ENCODE measurements around the gene LTBP2. TPM values are rescaled to one million over a fixed set of nuclear protein-coding genes. Genes with fewer than 3 reads are reported as not detected.

Gene LTBP2
- total and polyA plus RNA-seq, 5 donors from 2014 or later: 0.02 to 0.54 (median 0.17) TPM

GRCh38 chr14:74517731-74518130 lies 94.3 kb downstream of the LTBP2 start:
- H3K9me3 ChIP-seq (ENCODE audit: control insufficient read depth in 2 of 2, low read length in 2 of 2): no peaks in the 10 kb centered on the region
- H3K27me3 ChIP-seq (ENCODE audit: control insufficient read depth, insufficient read depth, low read length): peaks cover 4% of the 10 kb centered on the region
- H3K27me3 Mint-ChIP-seq: peaks cover 20% of the 10 kb centered on the region
- no peak for ATAC-seq (ENCODE audit: low read depth in 2 of 2)
- H3K4me1 ChIP-seq (ENCODE audit: control insufficient read depth, insufficient read depth, low read length, poor library complexity, severe bottlenecking): no peaks in the 10 kb centered on the region
- DNase-seq: no peak
- H3K9me3 Mint-ChIP-seq: peaks cover 0 to 2% (median 0%) of the 10 kb centered on the region in 7 donors
- no peak overlapping the region for H3K4me3 Mint-ChIP-seq
- H3K36me3 Mint-ChIP-seq: no peaks in the 10 kb centered on the region
- no peak overlapping the region for H3K27ac Mint-ChIP-seq
- H3K27ac ChIP-seq (ENCODE audit: insufficient read depth, low read length, poor library complexity, severe bottlenecking): no peak overlapping the region
- H3K36me3 ChIP-seq (ENCODE audit: control insufficient read depth, insufficient read depth, low read length): no peaks in the 10 kb centered on the region
- H3K4me3 ChIP-seq (ENCODE audit: low read depth, low read length): no peak overlapping the region
- peaks cover 0 to 10% (median 5%) of the 10 kb centered on the region in 4 donors for H3K4me1 Mint-ChIP-seq

GRCh38 chr14:74516451-74517160 lies 95.4 kb downstream of the LTBP2 start:
- Mint-ChIP-seq H3K4me1 (peaks cover 0 to 10% (median 5%) of the 10 kb centered on the region in 4 donors), H3K9me3 (peaks cover 0 to 2% (median 0%) of the 10 kb centered on the region in 7 donors), H3K27me3 (peaks cover 20% of the 10 kb centered on the region), H3K36me3 (no peaks in the 10 kb centered on the region), H3K27ac (no peak overlapping the region), H3K4me3 (no peak overlapping the region)
- Histone ChIP-seq H3K4me1 (ENCODE audit: control insufficient read depth, insufficient read depth, low read length, poor library complexity, severe bottlenecking) (no peaks in the 10 kb centered on the region), H3K36me3 (ENCODE audit: control insufficient read depth, insufficient read depth, low read length) (no peaks in the 10 kb centered on the region), H3K27me3 (ENCODE audit: control insufficient read depth, insufficient read depth, low read length) (peaks cover 4% of the 10 kb centered on the region), H3K4me3 (ENCODE audit: low read depth, low read length) (no peak overlapping the region), H3K9me3 (ENCODE audit: control insufficient read depth in 2 of 2, low read length in 2 of 2) (no peaks in the 10 kb centered on the region), H3K27ac (ENCODE audit: insufficient read depth, low read length, poor library complexity, severe bottlenecking) (no peak overlapping the region)
- no peak for ATAC-seq (ENCODE audit: low read depth in 2 of 2)
- DNase-seq: no peak

GRCh38 chr14:74515891-74516412 lies 96.1 kb downstream of the LTBP2 start:
- Histone ChIP-seq H3K27me3 (ENCODE audit: control insufficient read depth, insufficient read depth, low read length) (peaks cover 4% of the 10 kb centered on the region), H3K4me1 (ENCODE audit: control insufficient read depth, insufficient read depth, low read length, poor library complexity, severe bottlenecking) (no peaks in the 10 kb centered on the region), H3K4me3 (ENCODE audit: low read depth, low read length) (no peak overlapping the region), H3K36me3 (ENCODE audit: control insufficient read depth, insufficient read depth, low read length) (no peaks in the 10 kb centered on the region), H3K27ac (ENCODE audit: insufficient read depth, low read length, poor library complexity, severe bottlenecking) (no peak overlapping the region), H3K9me3 (ENCODE audit: control insufficient read depth in 2 of 2, low read length in 2 of 2) (no peaks in the 10 kb centered on the region)
- Mint-ChIP-seq H3K4me3 (no peak overlapping the region), H3K27me3 (peaks cover 20% of the 10 kb centered on the region), H3K4me1 (peaks cover 0 to 10% (median 5%) of the 10 kb centered on the region in 4 donors), H3K9me3 (peaks cover 0 to 2% (median 0%) of the 10 kb centered on the region in 7 donors), H3K36me3 (no peaks in the 10 kb centered on the region), H3K27ac (no peak overlapping the region)
- ATAC-seq (ENCODE audit: low read depth in 2 of 2): no peak
- DNase-seq: no peak

- Histone ChIP-seq H3K9me3 (ENCODE audit: control insufficient read depth in 2 of 2, low read length in 2 of 2) (no peaks in the 10 kb centered on the region), H3K4me1 (ENCODE audit: control insufficient read depth, insufficient read depth, low read length, poor library complexity, severe bottlenecking) (no peaks in the 10 kb centered on the region), H3K27ac (ENCODE audit: insufficient read depth, low read length, poor library complexity, severe bottlenecking) (no peak overlapping the region), H3K36me3 (ENCODE audit: control insufficient read depth, insufficient read depth, low read length) (no peaks in the 10 kb centered on the region), H3K4me3 (ENCODE audit: low read depth, low read length) (no peak overlapping the region), H3K27me3 (ENCODE audit: control insufficient read depth, insufficient read depth, low read length) (peaks cover 4% of the 10 kb centered on the region)
- Mint-ChIP-seq H3K36me3 (no peaks in the 10 kb centered on the region), H3K4me1 (peaks cover 0 to 10% (median 5%) of the 10 kb centered on the region in 4 donors), H3K4me3 (no peak overlapping the region), H3K27me3 (peaks cover 20% of the 10 kb centered on the region), H3K27ac (peak overlapping the region in 1 of 3 donors; percentile 38), H3K9me3 (peaks cover 0 to 2% (median 0%) of the 10 kb centered on the region in 7 donors)
- DNase-seq (no peak), ATAC-seq (ENCODE audit: low read depth in 2 of 2) (no peak)
Observed at GRCh38 chr14:74514471-74514941, 97.5 kb downstream of the LTBP2 start.

- DNase-seq (no peak), ATAC-seq (ENCODE audit: low read depth in 2 of 2) (no peak)
- H3K9me3 ChIP-seq (ENCODE audit: control insufficient read depth in 2 of 2, low read length in 2 of 2): no peaks in the 10 kb centered on the region
Observed at GRCh38 chr14:74511966-74512830, 99.8 kb downstream of the LTBP2 start.

GRCh38 chr14:74510959-74511409 lies 101.1 kb downstream of the LTBP2 start:
- Histone ChIP-seq H3K36me3 (ENCODE audit: control insufficient read depth, insufficient read depth, low read length) (no peaks in the 10 kb centered on the region), H3K9me3 (ENCODE audit: control insufficient read depth in 2 of 2, low read length in 2 of 2) (no peaks in the 10 kb centered on the region), H3K4me3 (ENCODE audit: low read depth, low read length) (no peak overlapping the region), H3K27me3 (ENCODE audit: control insufficient read depth, insufficient read depth, low read length) (peaks cover 4% of the 10 kb centered on the region), H3K27ac (ENCODE audit: insufficient read depth, low read length, poor library complexity, severe bottlenecking) (no peak overlapping the region), H3K4me1 (ENCODE audit: control insufficient read depth, insufficient read depth, low read length, poor library complexity, severe bottlenecking) (no peaks in the 10 kb centered on the region)
- Mint-ChIP-seq H3K4me3 (no peak overlapping the region), H3K36me3 (no peaks in the 10 kb centered on the region), H3K27ac (peak overlapping the region in 1 of 3 donors; percentile 48), H3K4me1 (peaks cover 0 to 10% (median 5%) of the 10 kb centered on the region in 4 donors), H3K27me3 (peaks cover 5% of the 10 kb centered on the region), H3K9me3 (peaks cover 0 to 2% (median 0%) of the 10 kb centered on the region in 7 donors)
- DNase-seq (no peak), ATAC-seq (ENCODE audit: low read depth in 2 of 2) (no peak)

More at GRCh38 chr14:74511966-74512830, 99.8 kb downstream of the LTBP2 start:
- Mint-ChIP-seq H3K9me3 (peaks cover 0 to 2% (median 0%) of the 10 kb centered on the region in 7 donors), H3K4me1 (peaks cover 0 to 9% (median 5%) of the 10 kb centered on the region in 4 donors), H3K27ac (peak overlapping the region in 1 of 3 donors; percentile 37), H3K36me3 (no peaks in the 10 kb centered on the region), H3K4me3 (no peak overlapping the region), H3K27me3 (peaks cover 9% of the 10 kb centered on the region)
- Histone ChIP-seq H3K36me3 (ENCODE audit: control insufficient read depth, insufficient read depth, low read length) (no peaks in the 10 kb centered on the region), H3K27ac (ENCODE audit: insufficient read depth, low read length, poor library complexity, severe bottlenecking) (no peak overlapping the region), H3K4me1 (ENCODE audit: control insufficient read depth, insufficient read depth, low read length, poor library complexity, severe bottlenecking) (no peaks in the 10 kb centered on the region), H3K27me3 (ENCODE audit: control insufficient read depth, insufficient read depth, low read length) (peaks cover 4% of the 10 kb centered on the region), H3K4me3 (ENCODE audit: low read depth, low read length) (no peak overlapping the region)

GRCh38 chr14:74510223-74510931 lies 101.7 kb downstream of the LTBP2 start:
- no peaks in the 10 kb centered on the region for H3K36me3 Mint-ChIP-seq
- no peak for DNase-seq
- peaks cover 0 to 10% (median 5%) of the 10 kb centered on the region in 4 donors for H3K4me1 Mint-ChIP-seq
- no peaks in the 10 kb centered on the region for H3K9me3 ChIP-seq (ENCODE audit: control insufficient read depth in 2 of 2, low read length in 2 of 2)
- H3K36me3 ChIP-seq (ENCODE audit: control insufficient read depth, insufficient read depth, low read length): no peaks in the 10 kb centered on the region
- H3K4me3 Mint-ChIP-seq: no peak overlapping the region
- no peak overlapping the region for H3K27ac Mint-ChIP-seq
- no peak for ATAC-seq (ENCODE audit: low read depth in 2 of 2)
- H3K4me3 ChIP-seq (ENCODE audit: low read depth, low read length): no peak overlapping the region
- no peak overlapping the region for H3K27ac ChIP-seq (ENCODE audit: insufficient read depth, low read length, poor library complexity, severe bottlenecking)
- peaks cover 4% of the 10 kb centered on the region for H3K27me3 ChIP-seq (ENCODE audit: control insufficient read depth, insufficient read depth, low read length)
- peaks cover 0 to 2% (median 0%) of the 10 kb centered on the region in 7 donors for H3K9me3 Mint-ChIP-seq
- H3K27me3 Mint-ChIP-seq: peaks cover 5% of the 10 kb centered on the region
- no peaks in the 10 kb centered on the region for H3K4me1 ChIP-seq (ENCODE audit: control insufficient read depth, insufficient read depth, low read length, poor library complexity, severe bottlenecking)
